Measurements from ENCODE around the gene ZNG1C. TPM values are rescaled to one million over a fixed set of nuclear protein-coding genes. Genes with fewer than 3 reads are reported as not detected.
A peak's percentile ranks its signal among the peaks of the same experiment; 100 is the strongest.
"Not testable (repeated sequence)": the region's sequence is repeated elsewhere in the genome, so short reads cannot be mapped to it uniquely, and the experiment has no call there.

The ZNG1C gene
- total RNA-seq, result 10 to 100 TPM; 12.1 to 33.5 (median 26.6) TPM

DNA sequence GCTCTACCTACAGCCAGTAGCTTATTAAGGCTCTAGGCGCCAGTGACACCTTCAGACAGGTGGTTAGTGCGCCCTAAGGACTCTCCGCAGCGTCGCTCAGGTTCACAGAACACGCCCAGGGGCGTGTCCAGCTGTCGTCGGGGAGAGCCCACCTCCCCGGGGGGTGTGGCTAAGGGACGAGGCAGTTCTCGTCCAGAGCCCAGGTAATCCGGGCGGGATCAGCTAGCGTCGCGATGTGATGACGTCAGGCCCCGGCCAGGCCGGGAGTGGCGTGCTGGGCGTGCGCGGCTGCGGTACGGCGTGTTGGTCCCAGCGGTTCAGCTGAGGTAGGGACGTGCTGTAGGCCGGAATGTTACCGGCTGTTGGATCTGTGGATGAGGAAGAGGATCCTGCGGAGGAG is at the start of gene ZNG1C:
Gene ZNG1C (plus strand): TSS at position 301 of the 400 bp plus-strand sequence. CDS start 49 bp downstream, at position 350.
- H3K4me3 ChIP-seq (ENCODE audit: low read depth, poor library complexity, severe bottlenecking); DNase-seq (ENCODE audit: low spot score in 2 of 2); intact Hi-C loops (cut with DNase I; ENCODE audit: low total_unique reads): not testable (repeated sequence)
- no CpG with 5 or more reads among the region's 32 CpGs for WGBS, 2 donors

DNA sequence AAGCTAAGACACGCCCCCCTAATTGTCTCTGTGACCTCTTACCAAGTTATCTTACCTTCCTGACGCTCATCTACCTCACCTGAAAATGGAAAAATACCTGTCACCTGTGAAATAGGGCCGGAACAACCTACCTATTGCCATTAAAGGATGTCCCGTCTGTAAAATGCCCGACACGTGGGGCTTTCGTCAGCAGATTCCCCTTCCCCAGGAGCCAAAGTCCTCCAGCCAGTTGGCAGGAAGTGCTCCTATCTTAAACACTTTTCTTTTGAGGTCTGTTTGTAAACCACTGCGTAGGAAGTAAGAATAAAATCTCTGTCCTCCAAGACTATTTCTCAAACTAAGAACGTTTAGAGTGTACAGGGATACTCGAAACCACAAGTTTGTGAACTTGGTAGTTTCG is 654 bp downstream of the ZNG1C start:
- H3K4me3 ChIP-seq (ENCODE audit: low read depth, poor library complexity, severe bottlenecking); intact Hi-C loops (cut with DNase I; ENCODE audit: low total_unique reads); DNase-seq (ENCODE audit: low spot score in 2 of 2): not testable (repeated sequence)
- no CpG with 5 or more reads among the region's 11 CpGs for WGBS, 2 donors

DNA sequence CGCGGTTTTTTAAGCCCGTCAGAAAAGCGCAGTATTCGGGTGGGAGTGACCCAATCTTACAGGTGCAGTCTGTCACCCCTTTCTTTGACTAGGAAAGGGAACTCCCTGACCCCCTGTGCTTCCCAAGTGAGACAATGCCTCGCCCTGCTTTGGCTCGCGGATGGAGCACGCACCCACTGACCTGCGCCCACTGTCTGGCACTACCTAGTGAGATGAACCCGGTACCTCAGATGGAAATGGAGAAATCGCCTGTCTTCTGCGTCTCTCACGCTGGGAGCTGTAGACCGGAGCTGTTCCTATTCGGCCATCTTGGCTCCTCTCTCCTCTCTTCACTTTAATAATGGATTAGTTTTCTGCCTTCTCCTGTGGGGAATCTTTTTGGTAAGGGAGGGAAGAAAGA is 39.3 kb downstream of the ZNG1C start:
- WGBS, 2 donors, result 99 to 100% methylated on average over 11 of the region's 16 CpGs
- peak in 1 of 2 donors; percentile 67 for DNase-seq (ENCODE audit: low spot score in 2 of 2)
- intact Hi-C loops (cut with DNase I; ENCODE audit: low total_unique reads); H3K4me3 ChIP-seq (ENCODE audit: low read depth, poor library complexity, severe bottlenecking): not testable (repeated sequence)

DNA sequence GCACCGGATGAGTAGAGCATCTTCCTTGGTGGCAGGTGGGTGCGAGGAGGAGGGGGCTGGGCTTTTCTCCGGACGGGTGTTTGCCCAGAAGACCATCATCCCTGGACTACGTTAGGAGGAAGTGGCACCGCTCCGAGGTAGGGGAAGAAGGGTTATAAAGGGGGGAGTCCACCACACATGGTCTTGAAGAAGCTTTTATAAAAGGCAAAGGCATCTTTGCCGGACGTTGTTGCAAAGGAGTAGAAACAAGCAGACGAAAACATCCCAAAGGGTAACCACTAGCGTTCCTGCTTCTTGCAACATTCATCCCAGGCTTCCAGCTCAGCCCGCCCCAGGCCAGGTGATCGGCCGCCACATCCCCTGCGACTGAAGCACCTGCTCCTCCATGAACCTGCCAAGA is 60.8 kb downstream of the ZNG1C start, which contains the start of gene FOXD4L3:
Gene FOXD4L3 (plus strand): TSS at position 301 of the 400 bp plus-strand sequence. CDS start 85 bp downstream, at position 386.
- intact Hi-C loops (cut with DNase I; ENCODE audit: low total_unique reads); H3K4me3 ChIP-seq (ENCODE audit: low read depth, poor library complexity, severe bottlenecking); DNase-seq (ENCODE audit: low spot score in 2 of 2): not testable (repeated sequence)
- WGBS, 2 donors, result no CpG with 5 or more reads among the region's 15 CpGs

DNA sequence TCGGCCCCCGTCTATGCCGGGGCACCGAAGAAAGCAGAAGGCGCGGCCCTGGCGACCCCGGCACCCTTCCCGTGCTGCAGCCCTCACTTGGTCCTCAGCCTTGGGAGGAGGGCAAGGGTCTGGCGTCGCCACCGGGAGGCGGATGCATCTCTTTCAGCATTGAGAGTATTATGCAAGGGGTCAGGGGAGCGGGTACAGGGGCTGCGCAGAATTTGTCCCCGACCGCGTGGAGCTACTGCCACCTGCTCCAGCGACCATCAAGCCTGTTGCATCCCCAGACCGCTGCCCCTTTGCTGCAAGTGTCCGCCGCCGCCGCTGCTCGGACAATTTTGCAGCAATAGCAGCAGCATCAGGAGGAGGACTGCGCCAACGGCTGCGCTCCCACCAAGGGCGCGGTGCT is 62.0 kb downstream of the ZNG1C start:
- no CpG with 5 or more reads among the region's 30 CpGs for WGBS, 2 donors
- intact Hi-C loops (cut with DNase I; ENCODE audit: low total_unique reads); H3K4me3 ChIP-seq (ENCODE audit: low read depth, poor library complexity, severe bottlenecking): not testable (repeated sequence)
- peak in 1 of 2 donors; percentile 25 for DNase-seq (ENCODE audit: low spot score in 2 of 2)

DNA sequence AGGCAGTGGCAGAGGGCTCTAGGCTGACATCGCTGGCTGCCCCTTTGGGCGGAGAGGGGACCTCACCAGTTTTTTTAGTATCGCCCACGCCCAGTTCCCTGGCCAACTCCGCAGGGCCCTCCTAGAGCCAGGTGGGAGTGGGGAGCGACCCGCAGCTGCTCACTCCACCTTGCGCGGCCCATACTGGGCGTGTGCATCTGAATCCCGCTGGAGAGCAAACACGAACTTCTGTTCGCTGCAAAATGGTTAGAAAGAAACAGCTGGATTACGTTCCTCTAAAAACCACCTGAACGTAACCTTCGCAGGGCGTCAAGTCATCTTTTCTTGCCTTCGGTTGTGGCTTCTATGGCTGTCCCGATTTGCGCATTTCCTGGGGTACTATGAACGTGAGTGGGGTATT is 62.4 kb downstream of the ZNG1C start:
- intact Hi-C loops (cut with DNase I; ENCODE audit: low total_unique reads); DNase-seq (ENCODE audit: low spot score in 2 of 2): not testable (repeated sequence)
- no CpG with 5 or more reads among the region's 21 CpGs for WGBS, 2 donors

DNA sequence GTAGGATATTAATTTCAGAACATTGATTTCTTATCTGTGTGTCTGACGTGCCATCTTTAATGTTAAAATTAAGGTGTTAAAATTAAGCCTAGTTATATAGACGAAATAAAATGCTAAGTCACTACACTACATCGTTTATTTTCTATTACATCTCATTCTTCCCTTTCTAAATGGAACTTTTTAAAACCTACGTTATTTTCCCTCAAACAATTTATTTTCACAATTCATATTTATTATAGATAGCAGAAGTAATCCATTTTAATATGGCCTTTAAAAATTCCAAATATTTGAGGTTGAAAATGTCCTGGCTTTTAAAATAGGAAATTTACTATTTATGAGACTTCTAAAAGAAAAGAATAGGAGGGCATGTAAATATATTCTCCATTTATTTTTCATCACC is 63.0 kb downstream of the ZNG1C start:
- DNase-seq (ENCODE audit: low spot score in 2 of 2); H3K4me3 ChIP-seq (ENCODE audit: low read depth, poor library complexity, severe bottlenecking); intact Hi-C loops (cut with DNase I; ENCODE audit: low total_unique reads): not testable (repeated sequence)
- WGBS, 2 donors, result 11 to 33% methylated on average over 3 of the region's 4 CpGs

More for the DNA sequence above, 62.4 kb downstream of the ZNG1C start:
- H3K4me3 ChIP-seq (ENCODE audit: low read depth, poor library complexity, severe bottlenecking), result not testable (repeated sequence)

DNA sequence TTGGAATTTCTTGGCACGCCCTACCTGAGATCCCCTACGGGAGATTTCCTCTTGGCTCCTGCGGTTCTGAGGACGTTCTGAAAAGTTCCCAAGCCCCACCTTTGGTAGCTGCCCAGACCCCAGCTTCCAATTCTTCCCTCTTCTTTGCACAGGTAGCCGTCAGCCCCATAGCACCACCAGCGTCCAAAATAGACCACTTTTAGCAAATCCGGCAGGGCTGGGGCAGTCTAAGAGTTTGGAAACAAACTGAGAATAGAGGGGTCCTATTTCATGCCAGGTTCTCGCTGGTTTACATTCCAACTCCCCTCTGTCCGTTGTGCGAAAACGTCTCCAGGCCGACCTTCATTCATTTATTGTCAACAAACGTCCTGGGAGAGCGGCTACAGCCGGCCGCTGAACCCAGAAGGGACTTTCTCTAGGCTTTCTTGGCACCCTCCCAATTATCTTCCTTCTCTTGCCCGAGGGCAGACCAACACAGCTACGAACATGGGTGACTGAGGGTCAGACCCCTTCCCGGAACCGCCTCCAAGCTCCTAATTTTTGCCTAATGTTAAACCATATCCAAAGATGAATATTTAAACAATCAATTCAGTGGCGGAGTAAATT is 64.0 kb downstream of the ZNG1C start:
- WGBS, 2 donors, result 30 to 46% methylated on average over 9 of the region's 21 CpGs
- DNase-seq (ENCODE audit: low spot score in 2 of 2); intact Hi-C loops (cut with DNase I; ENCODE audit: low total_unique reads); H3K4me3 ChIP-seq (ENCODE audit: low read depth, poor library complexity, severe bottlenecking): not testable (repeated sequence)

DNA sequence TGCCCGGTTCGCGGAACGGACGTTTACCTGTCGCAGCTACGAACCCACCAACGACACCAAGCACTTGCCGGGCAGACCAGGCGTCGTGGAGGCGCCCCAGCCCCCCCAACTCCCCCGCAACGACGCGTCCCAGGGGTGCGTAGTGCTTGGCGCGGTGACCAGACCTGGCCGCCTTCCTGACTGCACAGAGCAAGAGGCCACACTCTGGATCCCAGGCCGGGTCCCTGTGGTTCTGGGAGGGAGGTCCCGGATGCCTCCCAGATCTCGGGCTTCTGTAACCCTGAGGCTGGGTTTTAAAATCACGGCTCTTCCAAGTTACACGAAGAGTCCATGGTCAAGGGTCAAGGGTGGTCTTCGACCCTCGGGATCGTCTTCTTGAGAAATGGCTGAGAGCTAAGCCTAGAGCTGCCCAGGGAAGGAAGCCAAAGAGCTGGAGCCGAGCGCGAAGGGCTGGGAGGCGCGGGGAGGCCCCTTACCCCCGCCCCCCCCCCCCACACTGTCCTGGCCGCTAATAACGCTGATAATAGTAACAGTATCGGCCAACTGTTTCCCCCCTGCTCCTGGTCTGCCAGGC is 64.7 kb downstream of the ZNG1C start:
- DNase-seq (ENCODE audit: low spot score in 2 of 2), result peak in 1 of 2 donors; percentile 54
- intact Hi-C loops (cut with DNase I; ENCODE audit: low total_unique reads); H3K4me3 ChIP-seq (ENCODE audit: low read depth, poor library complexity, severe bottlenecking): not testable (repeated sequence)
- 47% methylated on average over 11 of the region's 37 CpGs; no CpG with 5 or more reads in 1 of the 2 donors for WGBS, 2 donors

DNA sequence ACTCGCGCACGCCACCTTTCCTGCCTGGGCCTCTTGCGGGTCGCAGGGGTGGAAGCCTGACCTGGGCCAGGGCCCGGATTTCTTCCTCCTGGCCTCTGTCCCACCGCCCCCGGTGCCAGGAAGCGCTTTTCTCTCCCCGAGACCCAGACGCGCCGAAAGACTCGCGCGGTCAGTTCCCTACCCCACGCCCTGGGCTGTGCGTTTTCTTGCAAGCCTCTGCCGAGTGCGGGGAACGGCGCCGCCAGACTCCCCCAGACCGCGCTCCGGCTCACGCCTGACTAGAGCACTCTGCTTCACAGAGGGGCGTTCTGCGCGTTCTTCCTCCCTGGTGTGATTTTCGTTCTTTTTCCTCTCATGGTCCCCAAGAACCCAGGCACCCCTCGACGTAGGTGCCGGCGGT is 65.3 kb downstream of the ZNG1C start:
- intact Hi-C loops (cut with DNase I; ENCODE audit: low total_unique reads); H3K4me3 ChIP-seq (ENCODE audit: low read depth, poor library complexity, severe bottlenecking): not testable (repeated sequence)
- 54% methylated on average over 10 of the region's 35 CpGs; no CpG with 5 or more reads in 1 of the 2 donors for WGBS, 2 donors
- DNase-seq (ENCODE audit: low spot score in 2 of 2), result peak in 1 of 2 donors; percentile 62

DNA sequence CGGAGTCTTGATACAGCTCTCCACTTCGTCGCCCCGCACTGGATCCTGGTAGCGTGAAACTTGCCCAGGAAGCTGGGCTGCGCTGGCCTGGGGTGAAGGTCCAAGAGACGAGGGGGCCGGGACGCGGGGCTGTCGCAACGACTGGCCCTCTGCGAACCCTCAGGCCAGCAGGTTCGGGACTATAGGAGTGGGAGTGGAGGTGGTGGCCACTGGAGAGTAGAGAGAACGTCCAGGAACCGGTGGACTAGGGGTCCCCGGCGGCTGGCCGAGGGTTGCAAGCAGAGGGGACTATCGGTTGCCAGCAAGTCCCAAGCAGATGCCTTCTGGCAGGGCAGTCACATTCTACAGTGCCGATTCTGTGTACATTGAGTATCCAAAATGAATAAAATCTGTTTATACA is 65.9 kb downstream of the ZNG1C start:
- intact Hi-C loops (cut with DNase I; ENCODE audit: low total_unique reads); H3K4me3 ChIP-seq (ENCODE audit: low read depth, poor library complexity, severe bottlenecking): not testable (repeated sequence)
- DNase-seq (ENCODE audit: low spot score in 2 of 2), result peak in 1 of 2 donors; percentile 70
- 26 to 32% methylated on average over 14 to 20 of the region's 21 CpGs for WGBS, 2 donors

DNA sequence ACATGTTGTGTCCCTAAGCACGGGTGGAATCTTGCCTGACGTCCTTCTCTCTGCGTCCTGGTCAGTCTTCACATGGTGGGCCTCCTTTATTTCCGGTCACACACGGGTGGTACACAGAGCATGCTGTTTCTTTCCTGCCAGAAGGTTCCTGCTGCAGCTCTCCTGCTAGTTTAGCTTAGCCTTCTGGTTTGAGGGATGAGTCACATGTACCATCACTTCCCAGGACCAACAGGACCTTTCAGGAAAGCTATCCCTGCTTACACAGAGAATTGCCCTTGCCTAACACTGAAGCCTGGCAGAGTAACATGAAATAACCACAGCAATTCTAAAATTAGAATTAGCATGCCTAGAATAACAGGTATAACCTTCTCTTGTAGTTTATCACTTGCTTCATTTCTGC is 69.4 kb downstream of the ZNG1C start:
- intact Hi-C loops (cut with DNase I; ENCODE audit: low total_unique reads), result not testable (repeated sequence)

DNA sequence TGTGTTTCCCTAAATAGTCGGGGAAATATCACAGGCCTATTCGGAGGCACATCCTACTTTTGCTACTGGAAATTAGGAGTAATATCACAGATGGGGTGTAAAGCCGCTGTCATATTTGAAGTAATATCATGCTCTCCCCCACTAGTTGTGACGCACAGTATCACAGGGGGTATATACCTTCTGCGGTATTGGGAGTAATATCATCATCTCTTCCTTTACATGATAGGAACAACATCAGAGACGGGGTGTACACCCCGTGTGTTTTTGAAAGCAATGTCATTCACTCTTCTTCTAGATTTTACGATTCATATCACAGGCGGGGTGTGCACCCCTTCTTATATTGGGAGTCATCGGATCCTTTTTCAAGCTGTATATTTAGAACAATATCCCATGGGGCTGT is 76.4 kb downstream of the ZNG1C start:
- H3K4me3 ChIP-seq (ENCODE audit: low read depth, poor library complexity, severe bottlenecking); DNase-seq (ENCODE audit: low spot score in 2 of 2); intact Hi-C loops (cut with DNase I; ENCODE audit: low total_unique reads): not testable (repeated sequence)
- 68 to 77% methylated on average over 10 of the region's 10 CpGs for WGBS, 2 donors

More for the DNA sequence above, 69.4 kb downstream of the ZNG1C start:
- WGBS, 2 donors, result no CpG with 5 or more reads among the region's 5 CpGs
- DNase-seq (ENCODE audit: low spot score in 2 of 2); H3K4me3 ChIP-seq (ENCODE audit: low read depth, poor library complexity, severe bottlenecking): not testable (repeated sequence)

DNA sequence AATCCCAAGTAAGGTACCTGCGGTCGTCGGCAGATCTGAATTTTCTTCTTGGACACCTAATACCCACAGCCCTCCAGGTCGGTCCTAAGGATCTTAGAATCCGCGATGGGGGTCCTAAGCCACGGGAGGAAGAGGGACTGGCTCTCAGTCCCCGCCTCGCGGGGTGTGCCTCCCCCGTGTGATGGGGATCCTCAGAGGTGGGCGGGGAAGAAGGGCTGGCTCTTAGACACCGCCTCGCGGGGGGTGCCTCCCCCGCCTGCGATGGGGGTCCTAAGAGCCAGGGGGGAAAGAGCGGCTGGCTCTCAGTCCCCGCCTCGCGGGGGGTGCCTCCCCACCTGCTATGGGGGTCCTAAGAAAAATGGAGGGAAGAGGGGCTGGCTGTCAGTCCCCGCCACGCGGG is 82.0 kb downstream of the ZNG1C start:
- DNase-seq (ENCODE audit: low spot score in 2 of 2); H3K4me3 ChIP-seq (ENCODE audit: low read depth, poor library complexity, severe bottlenecking); intact Hi-C loops (cut with DNase I; ENCODE audit: low total_unique reads): not testable (repeated sequence)
- no CpG with 5 or more reads among the region's 24 CpGs for WGBS, 2 donors

DNA sequence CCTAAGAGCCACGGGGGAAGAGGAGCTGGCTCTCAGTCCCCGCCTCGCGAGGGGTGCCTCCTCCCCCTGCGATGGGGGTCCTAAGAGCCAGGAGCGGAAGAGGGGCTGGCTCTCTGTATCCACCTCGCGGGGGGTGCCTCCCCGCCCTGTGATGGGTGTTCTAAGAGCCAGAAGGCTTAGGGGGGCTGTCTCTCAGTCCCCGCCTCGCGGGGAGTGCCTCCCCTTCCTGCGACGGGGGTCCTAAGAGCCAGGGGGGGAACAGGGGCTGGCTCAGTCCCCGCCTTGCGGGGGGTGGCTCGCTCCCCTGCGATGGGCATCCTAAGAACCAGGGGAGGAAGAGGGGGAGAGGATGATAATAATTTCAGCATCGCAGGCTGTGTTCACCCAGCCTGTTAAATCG is 82.7 kb downstream of the ZNG1C start:
- H3K4me3 ChIP-seq (ENCODE audit: low read depth, poor library complexity, severe bottlenecking); intact Hi-C loops (cut with DNase I; ENCODE audit: low total_unique reads); DNase-seq (ENCODE audit: low spot score in 2 of 2): not testable (repeated sequence)
- WGBS, 2 donors, result no CpG with 5 or more reads among the region's 20 CpGs
